GM12878 (cell line): ENCODE data around the gene ATP5F1D. TPM values are rescaled to one million over a fixed set of nuclear protein-coding genes. Genes with fewer than 3 reads are reported as not detected.

Experiments used
- ATAC-seq: fragments of 200-7000 bp; cut with Tn5 transposase; 3 replicates; pipeline ENCODE4 v1.9.1; 2020; ENCODE audit warnings: mild to moderate bottlenecking, moderate library complexity
- BruUV-seq: library from RNA; stranded (reverse); fragments of 400-500 nt; replicated peaks from 2 replicates; lab custom pipeline; 2021; lab: Mats Ljungman, UMichigan
- CTCF ChIA-PET: fragments of 300-600 bp; sonication (Branson Sonifier 250); formaldehyde crosslinking; extraction: SDS; loops from one replicate; lab custom pipeline; 2021; ENCODE audit warnings: inconsistent platforms; lab: Yijun Ruan, JAX
- POLR2A ChIA-PET: fragments of 350-600 bp; formaldehyde crosslinking; extraction: SDS; loops from one replicate; lab custom pipeline; 2021; ENCODE audit warnings: inconsistent platforms; lab: Charles Lee
- RAD21 ChIA-PET: fragments of 300-600 bp; sonication (Branson Sonifier 250); formaldehyde crosslinking; loops from one replicate; lab custom pipeline; 2023; ENCODE audit warnings: antibody characterized with exemption; ENCODE audit not compliant: unreplicated experiment; lab: Charles Lee
- SMC1A ChIA-PET: fragments of 300-600 bp; sonication (Branson Sonifier 250); formaldehyde crosslinking; loops from one replicate; lab custom pipeline; 2023; ENCODE audit not compliant: unreplicated experiment, uncharacterized antibody; lab: Charles Lee
- DNase-seq: peaks from one replicate; pipeline ENCODE4 v3.0.0-alpha.2; 2011; ENCODE audit warnings: low read depth, low spot score
- FAIRE-seq: peaks from 3 replicates; lab custom pipeline; 2011; peaks lifted over from hg19 to GRCh38; lab: Jason Lieb, UNC
- H2AFZ ChIP-seq: 2 replicates; pipeline ENCODE4 v1.6.0; 2011; ENCODE audit warnings: low read depth, low read length, control low read depth; ENCODE audit not compliant: control insufficient read depth
- H3K27ac ChIP-seq: 2 replicates; pipeline ENCODE4 v1.5.1; 2011; ENCODE audit warnings: control low read depth; ENCODE audit not compliant: control insufficient read depth, insufficient read depth
- H3K27me3 ChIP-seq, 2 experiments: replicated peaks in 1 of 2; 2 replicates each; pipeline versions ENCODE4 v1.6.0 to v1.6.1; 2011; ENCODE audit warnings: low read length in 1 of 2; ENCODE audit not compliant: control insufficient read depth in 2 of 2, insufficient read depth in 2 of 2
- H3K36me3 ChIP-seq, 2 experiments: 2 replicates each; pipeline ENCODE4 v1.5.1; 2011; ENCODE audit warnings: low read length in 1 of 2; ENCODE audit not compliant: control insufficient read depth in 2 of 2, insufficient read depth in 2 of 2
- H3K4me1 ChIP-seq: 2 replicates; pipeline ENCODE4 v1.6.1; 2011; ENCODE audit warnings: mild to moderate bottlenecking, low read length, moderate library complexity, mixed read lengths; ENCODE audit not compliant: control insufficient read depth, insufficient read depth
- H3K4me2 ChIP-seq: 2 replicates; pipeline ENCODE4 v1.6.0; 2011; ENCODE audit warnings: control low read depth; ENCODE audit not compliant: control insufficient read depth, insufficient read depth
- H3K4me3 ChIP-seq: fragments of 200-600 bp; sonication (generic); 2 replicates; pipeline ENCODE4 v1.5.1; 2016
- H3K79me2 ChIP-seq: 2 replicates; pipeline ENCODE4 v1.6.0; 2011; ENCODE audit warnings: low read length; ENCODE audit not compliant: control insufficient read depth, insufficient read depth
- H3K9ac ChIP-seq: 2 replicates; pipeline ENCODE4 v1.8.0; 2011; ENCODE audit warnings: low read length, control low read depth, mixed read lengths; ENCODE audit not compliant: control insufficient read depth, insufficient read depth
- H3K9me3 ChIP-seq: replicated peaks from 3 replicates; pipeline ENCODE4 v1.5.1; 2011; ENCODE audit warnings: mild to moderate bottlenecking, low read length; ENCODE audit not compliant: control insufficient read depth, insufficient read depth
- H4K20me1 ChIP-seq: 2 replicates; pipeline ENCODE4 v1.6.0; 2011; ENCODE audit not compliant: control insufficient read depth, insufficient read depth
- ZNF24 ChIP-seq: fragments of 450-650 bp; IDR thresholded peaks from 2 replicates; pipeline ENCODE4 v1.6.1; 2017; ENCODE audit warnings: antibody characterized with exemption, mild to moderate bottlenecking
- WGBS: methylation state at CpG from one replicate; pipeline ENCODE4 v1.1.6; 2016; ENCODE audit warnings: low lambda C conversion rate; ENCODE audit not compliant: insufficient replicate concordance, insufficient coverage; ENCODE audit errors: missing lambda C conversion rate; 5-methylcytosine and 5-hydroxymethylcytosine counted together
- in situ Hi-C: fragments of 300-500 bp; cut with MboI; formaldehyde crosslinking; loops from 9 replicates; pipeline ENCODE4 v1.14.3; 2018; ENCODE audit warnings: mixed read lengths
- intact Hi-C: fragments of 100-400 bp; cut with micrococcal nuclease; formaldehyde crosslinking; loops from one replicate; pipeline ENCODE4 v1.14.2; 2022; ENCODE audit not compliant: unreplicated experiment
- polyA plus RNA-seq, 11 experiments: library from polyadenylated mRNA; depleted of rRNA in 4 of 11; unstranded in 6 of 11; stranded (reverse) in 5 of 11; fragments of >200 nt; fragmentation: Nextera tagmentation in 4 of 11; fragmentation: Illumina TruSeq in 1 of 11; extraction: Ambion mirVana in 4 of 11; extraction: Trizol in 1 of 11; gene quantifications; 1 replicate in 1 of 11; 2 replicates in 10 of 11; pipeline versions ENCODE4 v1.2.1 to v1.2.3, GENCODE V29; 2011 to 2016; ENCODE audit warnings: inconsistent platforms in 2 of 11, missing spikeins in 2 of 11, low read depth in 1 of 11
- total RNA-seq, 4 experiments: library from RNA; depleted of rRNA in 3 of 4; stranded (reverse); fragments of >200 nt in 3 of 4; fragmentation: Illumina TruSeq in 1 of 4; extraction: Trizol in 1 of 4; gene quantifications; 2 replicates each; pipeline versions ENCODE4 v1.2.1 to v1.2.3, GENCODE V29; 2013 to 2021
- TF ChIP-seq, protein P1 (sequence below), 3 experiments: IDR thresholded peaks in 2 of 3; conservative IDR thresholded peaks in 1 of 3; 2 replicates each; pipeline ENCODE4 v1.5.1; 2011; ENCODE audit warnings: low read depth in 3 of 3, low read length in 3 of 3, mild to moderate bottlenecking in 3 of 3, control low read depth in 2 of 3, moderate library complexity in 2 of 3, inconsistent platforms in 1 of 3, mixed read lengths in 1 of 3; ENCODE audit not compliant: control insufficient read depth in 2 of 3, insufficient read depth in 1 of 3; ENCODE audit errors: extremely low read depth in 1 of 3

ATP5F1D gene
- total and polyA plus RNA-seq, 10 of the 15 experiments (the other 5 are each of a cell fraction or from before 2014, with no cell fraction given), result 7.2 to 357 (median 49.5) TPM

- no peak overlapping the region for H3K27ac ChIP-seq
- ATAC-seq, result no peak
- POLR2A ChIA-PET, result interaction anchor here (1.6 to 8.7 kb wide), 3 partner anchors 8 to 24 kb away, joined by 6 to 184 read pairs (median 15); partner anchors contain the start of genes ATP5F1D and FAM174C
- no peaks in the 10 kb centered on the region; the same call in 1 of the 2 replicates for H4K20me1 ChIP-seq
- CTCF ChIA-PET, result interaction anchor here (7.2 kb wide), 1 partner anchor 25 kb away, joined by 363 read pairs; the partner anchor contains the start of gene ATP5F1D
- no peak for DNase-seq
- in situ Hi-C loops (loop anchor here (10.0 kb wide), 1 partner anchor 817 kb away; no protein-coding TSS in a partner anchor), intact Hi-C loops (no loop called here)
- peak overlapping the region; percentile 53; the same call in 1 of the 2 replicates for H3K4me3 ChIP-seq
- no peak overlapping the region for H3K9ac ChIP-seq
- H3K36me3 ChIP-seq, result peaks cover 11 to 15% of the 10 kb centered on the region in 2 experiments
- no peaks in the 10 kb centered on the region for H3K27me3 ChIP-seq
- TF ChIP-seq, protein P1, sequence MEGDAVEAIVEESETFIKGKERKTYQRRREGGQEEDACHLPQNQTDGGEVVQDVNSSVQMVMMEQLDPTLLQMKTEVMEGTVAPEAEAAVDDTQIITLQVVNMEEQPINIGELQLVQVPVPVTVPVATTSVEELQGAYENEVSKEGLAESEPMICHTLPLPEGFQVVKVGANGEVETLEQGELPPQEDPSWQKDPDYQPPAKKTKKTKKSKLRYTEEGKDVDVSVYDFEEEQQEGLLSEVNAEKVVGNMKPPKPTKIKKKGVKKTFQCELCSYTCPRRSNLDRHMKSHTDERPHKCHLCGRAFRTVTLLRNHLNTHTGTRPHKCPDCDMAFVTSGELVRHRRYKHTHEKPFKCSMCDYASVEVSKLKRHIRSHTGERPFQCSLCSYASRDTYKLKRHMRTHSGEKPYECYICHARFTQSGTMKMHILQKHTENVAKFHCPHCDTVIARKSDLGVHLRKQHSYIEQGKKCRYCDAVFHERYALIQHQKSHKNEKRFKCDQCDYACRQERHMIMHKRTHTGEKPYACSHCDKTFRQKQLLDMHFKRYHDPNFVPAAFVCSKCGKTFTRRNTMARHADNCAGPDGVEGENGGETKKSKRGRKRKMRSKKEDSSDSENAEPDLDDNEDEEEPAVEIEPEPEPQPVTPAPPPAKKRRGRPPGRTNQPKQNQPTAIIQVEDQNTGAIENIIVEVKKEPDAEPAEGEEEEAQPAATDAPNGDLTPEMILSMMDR (IDR thresholded peaks at IDR 0.05 in 2 of 3, conservative IDR thresholded peaks at IDR 0.05 in 1 of 3; ENCODE audit: control insufficient read depth in 2 of 3, extremely low read depth in 1 of 3, insufficient read depth in 1 of 3, low read depth in 3 of 3, low read length in 3 of 3), result no peak
- peak; percentile 85; the same call in 1 of the 2 replicates for TF ChIP-seq ZNF24
- TF ChIP-seq, all 136 proteins: peak for 1
- Histone ChIP-seq H3K79me2 (peaks cover 35% of the 10 kb centered on the region), H2AFZ (no peak overlapping the region), H3K4me2 (peak overlapping the region; percentile 92), H3K4me1 (peaks cover 60% of the 10 kb centered on the region), H3K9me3 (no peaks in the 10 kb centered on the region)
- SMC1A ChIA-PET, result interaction anchor here (7.3 kb wide), 1 partner anchor 24 kb away, joined by 172 read pairs; the partner anchor contains the start of gene ATP5F1D
- 23% methylated on average over 32 of the region's 35 CpGs for WGBS
- BruUV-seq, result no TSS peak
- RAD21 ChIA-PET, result interaction anchor here (1.8 to 5.1 kb wide), 3 partner anchors 9 to 23 kb away, joined by 6 to 336 read pairs (median 47); no protein-coding TSS in a partner anchor
- no peak for FAIRE-seq
Measured at GRCh38 chr19:1267477-1268225, 26.1 kb downstream of the ATP5F1D start.
